ENCODE results near the gene TMEM115. TPM values are rescaled to one million over a fixed set of nuclear protein-coding genes. Genes with fewer than 3 reads are reported as not detected.

The TMEM115 gene, protein sequence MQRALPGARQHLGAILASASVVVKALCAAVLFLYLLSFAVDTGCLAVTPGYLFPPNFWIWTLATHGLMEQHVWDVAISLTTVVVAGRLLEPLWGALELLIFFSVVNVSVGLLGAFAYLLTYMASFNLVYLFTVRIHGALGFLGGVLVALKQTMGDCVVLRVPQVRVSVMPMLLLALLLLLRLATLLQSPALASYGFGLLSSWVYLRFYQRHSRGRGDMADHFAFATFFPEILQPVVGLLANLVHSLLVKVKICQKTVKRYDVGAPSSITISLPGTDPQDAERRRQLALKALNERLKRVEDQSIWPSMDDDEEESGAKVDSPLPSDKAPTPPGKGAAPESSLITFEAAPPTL
- 10 to 100 TPM; 25.2 to 26.3 TPM for total RNA-seq

DNA sequence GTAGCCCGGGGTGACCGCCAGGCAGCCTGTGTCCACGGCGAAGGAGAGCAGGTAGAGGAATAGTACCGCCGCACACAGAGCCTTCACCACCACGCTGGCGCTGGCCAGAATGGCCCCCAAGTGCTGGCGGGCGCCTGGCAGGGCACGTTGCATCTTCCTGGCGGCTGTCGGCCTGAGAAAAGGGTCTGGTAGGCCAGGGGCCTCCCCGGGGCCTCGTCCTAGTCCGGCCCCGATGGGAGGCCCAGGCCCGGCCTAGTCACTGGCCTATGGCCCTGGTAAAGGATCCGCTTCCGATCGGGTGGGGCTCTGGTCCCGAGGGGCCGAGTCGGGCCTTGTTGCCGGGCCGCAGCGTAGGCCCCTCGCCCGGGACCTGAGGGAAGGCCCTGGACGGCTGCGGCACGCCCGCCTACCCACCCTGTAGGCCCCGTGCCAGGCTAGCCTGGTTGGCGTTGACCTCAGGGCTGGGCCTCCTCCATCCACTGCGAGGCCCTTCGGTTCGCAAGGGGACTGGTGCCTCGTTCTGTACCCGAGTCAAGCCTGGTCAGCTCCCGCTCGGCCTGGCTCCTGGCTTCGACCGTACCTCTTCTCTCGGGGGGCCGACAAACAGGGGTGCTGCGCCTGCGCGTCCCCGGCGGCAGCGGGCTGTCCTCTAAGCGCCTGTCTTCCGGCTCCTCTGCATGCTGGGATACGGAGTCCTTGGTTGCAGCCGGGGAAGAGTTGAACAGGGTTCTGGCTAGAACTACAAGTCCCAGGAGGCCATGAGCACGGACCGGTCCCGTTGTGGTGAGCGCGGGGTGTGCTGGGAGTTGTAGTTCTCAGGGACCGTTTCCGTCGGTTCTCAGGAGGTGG, at the start of gene TMEM115:
Gene TMEM115, minus strand, starts transcription at position 611 of the 849 bp plus-strand sequence. Its CDS starts 458 bp downstream, at position 153.
- ChIA-PET CTCF (interaction anchor here (1.5 to 1.6 kb wide), 2 partner anchors 9 to 11 kb away, joined by 3 to 4 read pairs; partner anchors contain the start of genes CYB561D2 and NPRL2), POLR2A (interaction anchor here (0.7 to 1.4 kb wide), 2 partner anchors 9 to 22 kb away, joined by 3 to 4 read pairs; partner anchors contain the start of gene NPRL2)

DNA sequence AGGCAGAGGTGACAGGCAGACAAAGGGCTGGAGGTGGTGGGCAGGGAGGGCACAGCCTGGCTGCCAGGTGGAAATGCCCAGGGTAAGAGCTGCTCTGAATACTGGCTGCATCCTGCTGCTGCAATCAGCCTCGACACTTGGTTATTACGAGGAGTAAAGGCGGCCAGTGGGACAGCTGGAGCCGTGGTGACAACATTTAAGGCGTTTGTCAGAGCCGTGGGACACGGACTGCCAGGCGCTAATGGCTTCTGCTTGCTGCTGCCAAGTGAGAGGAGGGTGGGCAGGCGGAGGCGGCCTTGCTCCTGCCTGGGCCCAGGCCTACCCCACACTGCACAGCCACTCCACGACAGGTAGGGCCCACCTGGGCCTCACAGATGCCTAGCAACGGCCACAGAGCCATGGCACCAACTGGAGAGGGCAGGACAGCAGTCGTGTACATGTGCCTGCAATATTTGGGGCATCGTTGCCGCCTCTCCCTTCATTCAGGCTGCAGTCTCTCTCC, 49.2 kb upstream of the TMEM115 start:
- CTCF ChIA-PET: no interaction called here
- POLR2A ChIA-PET: no interaction called here

DNA sequence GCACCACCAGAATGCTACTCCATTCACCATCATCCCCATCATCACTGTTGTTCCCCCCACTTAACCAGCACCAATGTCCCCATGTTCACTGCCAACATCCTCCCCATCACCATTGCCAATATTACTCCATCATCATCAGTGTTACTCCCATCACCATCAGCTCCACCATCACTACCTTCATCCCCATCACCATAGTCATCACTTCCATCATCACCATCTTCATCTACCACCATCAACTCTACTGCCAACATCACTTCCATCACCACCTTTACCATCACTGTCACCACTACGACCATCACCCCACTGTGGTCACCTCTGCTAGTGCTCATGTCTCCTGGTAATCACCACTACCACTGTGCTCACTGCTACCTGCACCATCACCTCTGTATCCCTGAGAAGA, 47.2 kb upstream of the TMEM115 start:
- ChIA-PET CTCF (no interaction called here), POLR2A (no interaction called here)

DNA sequence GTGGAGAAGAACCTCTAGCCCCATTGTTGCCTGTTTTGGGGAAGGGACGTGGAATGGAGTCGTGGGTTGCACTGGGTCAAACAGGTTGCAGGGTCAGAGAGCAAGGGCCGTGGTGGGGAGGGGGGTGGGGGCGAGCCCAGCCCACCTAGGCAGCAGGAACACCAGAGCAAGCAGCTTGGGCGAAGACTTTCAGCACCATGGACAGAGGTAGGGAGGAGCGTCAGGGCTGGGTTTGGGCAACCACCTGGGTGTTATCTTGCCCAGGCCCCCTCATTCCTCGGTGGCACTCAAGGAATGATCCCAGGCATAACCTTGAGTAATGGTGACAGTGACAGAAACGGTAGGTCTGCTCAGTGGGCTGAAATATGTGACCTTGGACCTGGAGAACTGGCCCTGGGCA, 45.9 kb upstream of the TMEM115 start:
- ChIA-PET CTCF (no interaction called here), POLR2A (no interaction called here)

DNA sequence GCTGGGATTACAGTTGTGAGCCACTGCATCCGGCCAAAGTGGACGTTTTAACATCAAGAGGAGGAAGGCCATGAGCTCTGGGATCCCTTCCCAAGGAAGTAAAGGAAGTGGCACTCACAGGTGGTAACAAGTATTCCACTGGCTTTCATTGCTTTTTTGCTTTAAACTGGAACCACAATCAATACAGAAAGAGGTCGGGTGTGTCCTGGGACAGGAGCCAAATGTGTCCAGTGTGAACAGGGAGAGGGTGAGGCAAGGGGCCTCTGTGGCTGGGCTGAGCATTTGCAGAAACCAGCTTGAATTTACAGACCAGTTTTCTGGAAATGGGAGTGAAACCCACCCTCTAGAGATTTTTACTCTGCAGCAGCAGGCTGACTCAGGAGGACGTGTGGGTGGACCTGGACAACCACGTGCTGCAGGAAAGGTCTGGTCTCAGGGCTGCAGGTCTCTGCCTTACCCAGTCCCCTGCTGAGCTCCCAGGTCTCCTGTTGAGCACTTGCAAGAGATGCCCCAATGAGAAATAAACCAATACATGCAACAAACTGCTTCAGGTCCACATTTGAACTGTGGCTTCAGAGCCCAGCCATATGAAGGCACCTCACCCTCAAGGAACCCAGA, 42.8 kb upstream of the TMEM115 start:
- ChIA-PET CTCF (no interaction called here), POLR2A (no interaction called here)

DNA sequence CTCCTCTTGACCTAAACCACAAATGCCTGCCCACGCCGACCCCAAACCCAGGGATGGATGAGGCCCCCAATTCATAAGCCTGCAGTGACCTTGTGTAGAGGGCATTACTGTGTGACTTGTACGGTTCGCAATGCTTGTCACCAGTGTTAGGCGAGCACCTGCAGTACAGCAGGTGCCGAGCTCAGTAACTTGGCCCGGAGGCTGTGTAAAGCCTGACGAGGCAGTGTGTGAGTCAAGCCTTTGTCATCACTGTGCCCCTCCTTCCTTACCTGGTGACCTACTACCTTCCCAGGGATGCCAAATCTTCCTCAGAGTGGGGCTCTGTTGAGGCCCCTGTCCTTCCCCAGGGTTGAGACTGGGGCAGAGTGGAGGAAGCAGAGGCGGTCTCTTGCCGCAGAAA, 37.2 kb upstream of the TMEM115 start:
- CTCF ChIA-PET: no interaction called here
- POLR2A ChIA-PET: no interaction called here

DNA sequence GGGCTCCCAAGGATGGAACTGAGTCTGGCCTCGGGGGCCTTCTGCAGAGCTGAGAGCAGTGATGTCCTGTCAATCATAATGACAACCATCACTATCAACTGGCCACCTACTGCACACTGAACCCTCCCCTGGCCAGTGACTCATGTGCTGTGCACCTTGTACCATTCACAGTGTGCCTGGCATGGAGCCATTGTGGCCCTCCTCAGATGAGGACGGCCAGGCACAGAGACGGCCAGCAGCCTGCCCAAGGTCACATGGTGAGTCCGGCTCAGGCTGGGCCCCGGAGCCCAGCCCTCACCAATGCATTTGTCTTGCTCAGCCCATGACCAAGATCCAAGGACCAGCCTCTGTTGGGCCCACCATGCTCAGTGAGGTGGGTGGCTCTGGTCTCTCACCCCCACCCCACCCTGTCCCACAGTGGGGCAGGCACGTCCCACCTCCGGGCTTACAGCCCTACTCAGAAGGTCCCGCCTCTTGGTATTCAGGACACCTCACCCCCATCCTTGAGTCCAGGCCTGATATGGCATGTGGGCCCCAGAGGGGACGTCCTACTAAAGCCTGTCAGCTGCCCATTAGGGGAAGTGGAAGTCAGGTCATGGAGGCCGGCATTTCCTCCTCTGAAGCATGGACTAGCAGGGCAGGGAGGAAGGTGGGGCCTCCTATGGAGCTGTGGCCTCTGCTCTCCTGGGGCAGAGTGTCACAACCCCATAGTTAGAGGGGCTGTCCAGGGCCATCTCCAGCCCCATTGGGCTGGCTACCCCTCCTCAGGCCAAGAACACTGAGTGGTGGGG, 35.9 kb upstream of the TMEM115 start:
- ChIA-PET CTCF (no interaction called here), POLR2A (no interaction called here)

DNA sequence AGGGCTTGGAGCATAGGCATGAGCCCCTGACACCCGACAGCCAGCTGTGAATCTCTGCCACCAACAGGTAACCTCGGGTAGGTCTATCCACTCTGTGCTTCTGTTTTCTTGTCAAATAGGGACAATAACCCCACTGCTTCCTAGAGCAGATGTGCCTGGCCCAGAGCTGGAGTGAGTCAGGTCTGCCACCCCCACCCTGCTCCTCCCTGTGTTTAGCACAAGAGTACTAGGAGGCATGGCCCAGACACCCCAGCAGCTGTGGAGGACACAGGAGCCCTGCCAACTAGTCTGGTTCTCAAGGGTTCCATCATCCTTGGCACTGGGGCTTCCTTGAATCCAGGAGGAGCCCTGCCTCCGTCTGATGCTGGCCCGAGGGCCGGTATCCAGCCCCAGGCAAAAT, 33.7 kb upstream of the TMEM115 start:
- ChIA-PET CTCF (no interaction called here), POLR2A (no interaction called here)

DNA sequence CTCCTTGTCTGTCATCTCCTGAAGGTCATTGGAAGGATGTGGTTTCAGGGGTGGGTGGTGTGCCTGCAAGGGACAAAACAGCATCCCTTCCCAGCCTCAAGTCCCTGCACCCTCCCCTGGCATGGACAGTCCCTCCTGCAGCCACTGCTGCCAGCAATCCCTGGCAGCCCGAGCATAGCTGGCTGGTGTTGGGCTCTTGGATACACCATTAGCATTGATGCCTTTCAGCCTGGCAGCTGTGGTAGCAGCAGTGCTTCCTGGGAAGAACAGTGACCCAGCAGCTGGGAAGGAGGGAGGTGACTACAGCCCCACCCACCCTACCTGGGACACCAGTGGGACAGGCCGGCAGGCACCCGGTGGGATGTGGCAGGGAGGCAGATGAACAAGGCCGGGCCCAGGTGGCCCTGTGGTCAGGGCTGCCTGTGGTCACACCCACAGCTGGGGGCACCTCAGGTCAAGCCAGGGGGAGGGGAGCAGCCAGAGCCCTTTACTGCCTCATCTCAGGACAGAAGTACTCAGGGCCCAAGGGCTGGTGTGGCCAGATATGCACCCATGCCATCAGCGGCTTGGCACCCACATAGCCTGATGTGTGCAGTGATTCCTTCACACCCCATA, 32.9 kb upstream of the TMEM115 start:
- POLR2A ChIA-PET: no interaction called here
- CTCF ChIA-PET: no interaction called here

DNA sequence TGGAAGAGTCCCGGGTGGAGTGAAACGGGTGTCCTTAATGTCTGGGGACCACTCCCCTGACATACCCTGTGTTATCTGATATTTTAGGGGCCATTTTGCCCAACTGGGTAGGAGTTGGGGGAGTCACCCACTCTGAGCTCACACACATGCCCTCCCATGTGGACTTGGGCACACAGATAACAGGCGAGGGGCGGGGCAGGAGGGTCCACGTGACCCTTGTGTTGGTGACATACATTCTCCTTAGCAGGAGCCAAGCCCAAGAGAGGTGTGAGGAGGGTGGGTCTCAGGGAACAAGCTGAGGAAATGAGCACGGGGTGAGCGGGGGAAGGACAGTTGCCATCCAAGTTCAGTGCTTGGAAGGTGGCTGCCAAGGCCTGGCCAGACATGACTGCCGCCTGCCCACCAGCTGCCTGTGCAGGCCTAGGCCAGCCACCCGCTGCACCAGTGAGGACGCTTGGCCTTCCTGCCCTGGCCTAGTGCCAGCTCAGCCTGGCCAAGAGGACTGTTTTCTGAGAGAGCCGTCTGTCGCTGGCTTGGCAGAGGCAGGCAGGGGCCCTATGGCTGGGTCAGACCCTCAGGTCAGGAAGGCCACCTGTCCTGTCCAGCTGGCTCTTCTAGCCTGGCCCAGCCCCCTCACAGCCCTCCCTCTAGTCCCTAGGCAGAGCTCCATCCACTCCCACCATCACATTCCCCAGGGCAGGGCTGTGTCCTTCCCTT, 31.3 kb upstream of the TMEM115 start:
- ChIA-PET POLR2A (no interaction called here), CTCF (no interaction called here)

DNA sequence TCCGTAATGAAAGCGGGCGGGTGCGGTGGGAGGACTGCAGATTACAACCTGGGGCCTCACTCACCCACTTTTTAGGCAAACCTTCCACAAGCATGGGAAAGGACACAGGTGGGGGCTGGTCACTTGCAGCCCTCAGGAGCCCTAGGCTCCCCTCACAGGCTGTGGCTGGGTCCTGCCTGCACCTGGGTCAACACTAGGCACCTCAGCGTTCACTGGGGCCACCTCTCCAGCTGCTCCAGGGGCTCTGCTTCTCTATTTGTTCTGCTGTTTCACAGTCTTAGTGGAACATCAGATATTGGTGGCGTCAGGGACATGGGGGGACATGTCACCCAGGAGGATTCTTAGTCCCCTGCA, 30.1 kb upstream of the TMEM115 start:
- ChIA-PET POLR2A (no interaction called here), CTCF (interaction anchor here (1.2 kb wide), 1 partner anchor 42 kb away, joined by 3 read pairs; no protein-coding TSS in a partner anchor)

DNA sequence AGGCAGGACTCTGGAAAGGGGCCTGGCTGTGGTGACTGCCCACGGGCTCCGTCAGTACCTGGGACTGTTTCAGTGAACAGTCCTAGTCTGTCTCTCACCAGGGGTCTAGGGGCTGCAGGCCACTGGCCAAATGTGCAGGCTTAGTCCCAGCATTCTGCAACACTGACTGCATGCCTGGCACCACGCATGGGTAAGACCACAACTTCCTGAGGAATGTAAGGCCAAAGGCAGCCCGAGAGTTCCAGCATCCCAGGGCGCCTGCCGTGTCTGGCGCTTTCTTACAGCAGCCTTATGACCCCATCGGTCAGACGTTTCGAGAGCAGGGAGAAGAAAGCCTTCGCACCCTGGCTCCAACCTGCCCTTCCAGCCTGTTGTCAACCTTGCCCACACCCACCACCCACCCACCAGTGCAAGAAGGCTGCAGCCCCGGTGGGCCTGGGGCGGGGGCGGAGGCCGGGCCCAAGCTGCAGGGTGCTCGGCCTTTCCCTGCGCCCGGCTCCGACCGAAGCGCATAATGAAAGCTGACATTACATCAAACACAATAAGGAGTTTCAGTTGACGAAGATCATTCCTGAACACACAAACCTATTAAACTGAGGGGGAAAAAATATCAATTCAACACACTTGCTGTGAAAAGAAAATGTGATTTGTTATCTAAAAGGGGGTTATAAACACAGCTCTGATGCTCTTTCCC, 29.5 kb upstream of the TMEM115 start:
- ChIA-PET POLR2A (no interaction called here), CTCF (interaction anchor here (1.2 kb wide), 1 partner anchor 42 kb away, joined by 3 read pairs; no protein-coding TSS in a partner anchor)

DNA sequence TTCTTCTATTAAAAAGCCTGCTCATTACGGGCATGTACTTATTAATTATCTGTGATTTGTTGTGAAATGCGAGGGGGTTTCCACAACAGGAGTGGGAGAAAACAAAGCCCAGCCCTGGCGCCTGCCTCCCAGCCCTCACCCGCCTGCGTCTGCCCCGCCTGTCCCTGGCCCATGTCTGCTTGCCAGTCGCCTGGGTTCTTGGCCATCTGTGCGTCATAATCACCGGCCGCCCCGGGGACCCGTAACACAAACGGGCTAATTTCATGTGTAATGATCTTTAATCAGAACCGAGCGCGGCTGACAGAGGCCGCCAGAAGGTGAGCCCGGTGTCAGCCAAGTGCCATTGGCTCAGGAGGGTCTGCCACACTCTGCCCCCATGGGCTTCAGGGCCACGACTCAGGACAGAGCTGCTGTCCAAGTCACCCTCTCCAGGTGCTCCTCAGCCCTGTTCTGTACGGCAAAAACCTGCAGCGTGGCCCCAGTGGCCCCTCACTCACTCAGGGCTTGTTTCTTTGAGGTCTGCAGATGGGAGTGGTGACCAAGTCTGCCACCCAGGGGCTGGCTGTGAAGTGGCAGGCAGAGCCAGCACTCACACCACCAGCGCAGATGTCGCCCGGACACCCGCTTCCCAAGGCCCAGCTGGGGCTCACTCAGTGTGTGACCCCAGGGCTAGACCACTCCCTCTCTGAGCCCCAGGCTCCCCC, 28.8 kb upstream of the TMEM115 start:
- CTCF ChIA-PET: no interaction called here
- POLR2A ChIA-PET: no interaction called here

DNA sequence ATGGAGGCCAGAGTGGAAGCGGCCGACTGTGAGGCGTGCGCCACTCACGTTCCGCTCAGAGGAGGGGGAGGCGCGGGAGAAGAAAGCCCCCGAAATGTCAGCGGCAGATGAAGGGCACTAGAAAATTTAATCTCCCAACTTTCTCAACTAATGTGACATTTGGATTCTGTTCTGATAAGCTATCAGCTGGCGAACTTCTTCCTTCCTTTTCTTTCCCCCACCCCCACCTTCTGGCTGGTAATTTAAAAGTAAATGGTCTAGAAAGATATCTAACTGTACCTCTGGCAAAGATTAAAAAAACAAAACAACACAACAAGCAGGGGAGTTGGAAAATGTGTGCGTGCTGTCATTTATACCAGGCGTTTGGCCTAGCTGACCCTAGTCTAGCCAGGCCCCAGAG, 26.4 kb upstream of the TMEM115 start:
- POLR2A ChIA-PET: no interaction called here
- CTCF ChIA-PET: no interaction called here

DNA sequence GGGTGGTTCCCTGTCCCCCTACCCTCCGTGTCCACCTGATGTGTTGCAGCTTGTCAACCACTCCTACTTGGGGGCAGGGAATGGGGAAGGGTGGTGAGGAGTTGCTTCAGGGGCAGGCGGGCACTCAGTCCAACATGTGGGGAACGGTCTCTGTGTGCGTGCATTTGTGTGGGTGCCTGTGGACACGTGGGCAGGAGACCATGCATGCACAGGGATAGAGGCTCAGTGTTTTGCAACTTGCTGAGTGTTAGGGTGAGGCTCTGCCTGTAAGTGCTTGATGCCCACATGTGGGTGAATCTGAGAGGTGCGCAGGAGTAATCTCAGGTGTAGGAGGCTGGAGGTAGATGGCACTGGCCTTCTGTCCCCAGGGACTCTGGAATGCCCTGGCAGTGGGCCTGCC, 24.4 kb upstream of the TMEM115 start:
- ChIA-PET CTCF (no interaction called here), POLR2A (no interaction called here)

DNA sequence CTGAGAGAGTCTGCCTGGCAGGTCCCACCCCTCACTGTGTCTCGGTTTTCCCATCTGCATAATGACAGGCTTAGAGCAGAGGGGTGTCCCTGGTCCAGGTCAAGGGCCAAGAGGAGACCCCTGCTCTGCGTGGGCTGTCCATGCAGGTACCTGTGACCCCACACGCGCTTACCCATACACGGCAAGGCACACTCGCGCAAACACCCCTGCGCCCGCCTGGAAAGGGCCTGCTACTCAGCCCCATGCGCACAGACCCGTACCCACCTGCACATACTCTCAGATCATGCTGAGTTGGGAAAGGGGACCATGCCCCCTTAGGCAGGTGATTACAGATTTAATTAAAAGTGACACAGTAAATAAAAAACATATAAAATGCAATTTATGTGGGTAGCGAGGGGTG, 23.4 kb upstream of the TMEM115 start:
- CTCF ChIA-PET: no interaction called here

DNA sequence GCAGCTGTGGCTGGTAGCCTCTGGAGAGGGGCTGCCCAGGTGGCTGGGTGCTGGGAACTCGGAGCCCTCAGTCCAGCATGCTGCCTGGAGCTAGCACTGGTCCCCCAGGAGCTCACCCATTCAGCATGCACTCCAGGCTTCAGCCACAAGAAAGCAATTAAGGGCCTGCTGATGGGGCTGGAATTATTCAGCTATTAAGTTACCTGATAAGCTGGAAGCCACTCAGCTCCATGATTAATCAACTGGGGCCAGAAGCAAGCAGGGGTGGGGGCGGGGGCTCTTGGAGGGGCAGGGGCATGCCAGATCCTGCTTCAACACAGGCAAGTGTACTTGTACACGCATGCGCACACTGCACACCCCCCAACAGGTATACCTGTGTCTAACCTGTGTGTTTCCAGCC, 22.1 kb upstream of the TMEM115 start:
- ChIA-PET POLR2A (interaction anchor here (0.6 kb wide), 1 partner anchor 597 kb away, joined by 4 read pairs; no protein-coding TSS in a partner anchor), CTCF (interaction anchor here (0.7 kb wide), 1 partner anchor 142 kb away, joined by 3 read pairs; no protein-coding TSS in a partner anchor)

More for the DNA sequence above, 23.4 kb upstream of the TMEM115 start:
- POLR2A ChIA-PET: no interaction called here
